Measurements from ENCODE around the gene SDK1. TPM values are rescaled to one million over a fixed set of nuclear protein-coding genes. Genes with fewer than 3 reads are reported as not detected.

Gene SDK1
- total and polyA plus RNA-seq, 2 of the 8 experiments (the other 6 are each of a cell fraction or from before 2014, with no cell fraction given), result 3.3 to 7.2 TPM

- TF ChIP-seq FOSL1 (IDR thresholded peaks at IDR 0.05; ENCODE audit: insufficient read depth, low read depth, low read length) (no peak), JUN (IDR thresholded peaks at IDR 0.05; ENCODE audit: low read depth, low read length) (no peak), SUZ12 (IDR thresholded peaks at IDR 0.05; ENCODE audit: low read length) (no peak), USF2 (IDR thresholded peaks at IDR 0.05; ENCODE audit: low read length) (no peak)
Measured at GRCh38 chr7:4147926-4148620, 847.0 kb downstream of the SDK1 start (continued).
